HG02840 (cell line): Measurements from ENCODE around the gene RAB22A.
A peak's percentile ranks its signal among the peaks of the same experiment; 100 is the strongest.

ENCODE experiments used
- ATAC-seq: cut with Tn5 transposase; IDR thresholded peaks from one replicate; pipeline ENCODE4 v1.9.1; 2021; ENCODE audit warnings: mild to moderate bottlenecking, moderate library complexity, moderate number of reproducible peaks; ENCODE audit not compliant: unreplicated experiment, low FRiP score

RAB22A gene, protein sequence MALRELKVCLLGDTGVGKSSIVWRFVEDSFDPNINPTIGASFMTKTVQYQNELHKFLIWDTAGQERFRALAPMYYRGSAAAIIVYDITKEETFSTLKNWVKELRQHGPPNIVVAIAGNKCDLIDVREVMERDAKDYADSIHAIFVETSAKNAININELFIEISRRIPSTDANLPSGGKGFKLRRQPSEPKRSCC

DNA sequence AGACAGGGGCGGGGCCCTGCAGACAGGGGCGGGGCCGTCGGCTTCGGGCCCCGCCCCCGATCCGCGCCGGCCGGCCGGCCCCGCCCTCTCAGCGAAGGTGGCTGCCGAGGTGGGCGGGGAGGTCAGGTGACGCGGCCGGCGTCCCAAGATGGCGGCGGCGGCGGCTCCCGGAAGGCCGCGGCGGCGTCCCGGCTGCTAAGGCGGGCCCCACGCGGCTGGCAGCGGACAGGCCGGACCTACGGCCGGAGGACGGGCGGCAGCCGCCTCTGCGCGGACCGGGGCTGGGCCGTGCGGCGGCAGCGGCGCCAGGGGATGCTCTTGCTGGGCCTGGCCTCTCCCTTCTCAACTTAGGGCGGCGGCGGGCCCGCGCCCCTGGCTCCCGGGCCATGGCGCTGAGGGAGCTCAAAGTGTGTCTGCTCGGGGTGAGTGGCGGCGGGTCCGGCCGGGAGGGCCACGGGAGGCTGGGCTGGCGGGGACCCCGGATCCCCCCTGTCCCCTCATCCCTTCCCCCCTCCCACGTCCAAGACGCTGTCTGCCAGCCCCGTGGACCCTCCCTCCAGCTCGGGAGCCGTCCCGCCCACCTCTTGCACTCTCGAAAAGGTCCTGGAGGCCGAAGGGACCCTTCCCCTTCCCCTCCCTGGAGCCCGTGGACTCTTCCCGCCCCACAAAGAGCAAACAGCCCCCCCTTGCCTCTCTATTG is at the start of gene RAB22A:
Gene RAB22A, plus strand, starts transcription at position 125 of the 700 bp plus-strand sequence. Its CDS starts 262 bp downstream, at position 387.
- peak; percentile 76 for ATAC-seq

DNA sequence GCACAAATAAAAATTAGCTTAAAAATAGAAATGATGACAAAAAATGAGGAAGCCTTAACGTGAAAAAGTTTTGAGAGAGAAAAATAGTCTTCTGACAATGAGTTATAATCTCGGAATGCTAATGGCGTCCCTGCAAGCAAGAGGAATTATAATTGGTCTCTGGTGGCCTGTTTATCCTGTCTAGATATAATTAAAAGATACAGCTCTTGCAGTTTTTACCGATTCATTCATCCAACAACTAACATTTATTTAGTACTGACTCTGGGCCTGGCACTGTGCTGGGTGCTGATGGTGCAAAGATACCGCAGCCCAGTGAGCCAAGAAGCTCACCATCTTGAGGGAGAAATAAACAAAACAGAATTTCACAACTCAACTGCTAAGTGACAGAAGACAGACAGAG is 49.5 kb upstream of the RAB22A start:
- no peak for ATAC-seq

DNA sequence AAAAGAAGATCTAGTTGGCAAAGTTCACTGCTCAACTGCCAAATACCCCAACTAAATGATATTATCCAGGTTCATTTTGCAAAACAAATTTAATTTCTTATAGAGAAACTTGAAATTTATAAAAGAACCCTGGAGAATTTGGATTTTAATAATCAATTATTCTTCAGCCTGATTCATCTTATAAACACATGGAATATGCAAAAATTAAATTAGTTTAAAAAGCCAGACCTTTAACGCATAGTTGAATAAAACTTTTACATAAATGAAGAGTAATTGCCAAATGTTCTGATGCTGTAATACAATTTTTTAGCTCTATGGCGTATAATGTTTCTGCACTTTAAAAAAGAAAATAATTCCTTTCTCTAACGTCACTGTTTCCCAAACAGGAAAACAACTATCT is 47.9 kb upstream of the RAB22A start:
- no peak for ATAC-seq

DNA sequence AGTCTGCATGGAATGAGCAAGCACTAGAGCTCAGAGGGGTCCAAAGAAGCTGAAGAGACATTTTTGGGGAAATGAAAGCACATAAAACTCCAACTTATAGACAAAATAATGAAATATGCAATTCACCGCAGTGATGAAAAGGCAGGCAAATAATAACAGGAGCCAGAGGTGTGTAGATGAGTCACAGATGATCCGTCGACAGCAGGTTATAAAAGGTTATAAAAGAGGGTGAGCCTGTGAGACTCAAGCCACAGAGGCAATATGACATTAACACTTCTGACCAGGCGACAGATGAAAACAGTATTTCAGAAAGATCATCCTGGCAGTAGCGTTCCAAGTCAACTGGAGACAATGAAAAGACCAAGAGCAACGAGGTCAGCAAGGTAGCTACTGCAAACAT is 45.2 kb upstream of the RAB22A start:
- ATAC-seq: no peak

DNA sequence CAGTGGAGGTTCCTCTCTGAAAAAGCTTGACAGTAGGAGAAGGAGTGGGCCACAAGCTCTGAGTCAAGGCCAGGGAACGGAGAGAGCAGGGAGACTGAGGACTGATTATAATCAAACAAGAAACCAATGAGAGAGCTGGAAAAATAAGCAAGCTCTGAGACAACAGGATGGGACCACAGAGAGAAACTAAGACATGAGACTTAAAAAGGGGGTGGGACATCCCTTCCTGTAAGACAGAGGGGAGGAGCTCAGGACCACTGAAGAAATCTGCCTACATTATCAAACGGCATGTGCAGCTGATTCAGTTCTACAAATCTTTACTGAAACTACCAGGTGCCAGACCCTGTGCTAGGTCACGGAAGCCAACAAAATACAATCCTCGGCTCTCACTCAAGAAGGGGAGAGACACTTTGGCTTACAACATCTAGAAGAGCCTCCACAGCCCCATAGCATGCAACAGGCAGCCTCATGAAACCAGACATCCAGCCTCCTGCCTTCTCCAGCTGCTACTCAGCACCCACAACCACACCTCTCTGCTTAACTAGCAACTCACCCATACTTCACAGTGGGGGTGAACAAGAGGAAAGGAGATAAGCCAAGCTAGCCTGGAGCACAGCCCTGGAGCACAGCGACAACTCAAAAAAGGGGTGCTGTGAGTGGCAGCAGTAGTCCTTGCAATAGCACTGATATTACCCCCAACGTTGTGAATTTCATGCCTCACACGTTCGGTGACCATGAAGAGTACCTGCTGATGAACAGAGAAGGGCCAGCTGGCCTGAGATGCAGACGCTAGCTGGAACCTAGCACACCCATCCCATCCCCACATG is 41.9 kb upstream of the RAB22A start:
- no peak for ATAC-seq

DNA sequence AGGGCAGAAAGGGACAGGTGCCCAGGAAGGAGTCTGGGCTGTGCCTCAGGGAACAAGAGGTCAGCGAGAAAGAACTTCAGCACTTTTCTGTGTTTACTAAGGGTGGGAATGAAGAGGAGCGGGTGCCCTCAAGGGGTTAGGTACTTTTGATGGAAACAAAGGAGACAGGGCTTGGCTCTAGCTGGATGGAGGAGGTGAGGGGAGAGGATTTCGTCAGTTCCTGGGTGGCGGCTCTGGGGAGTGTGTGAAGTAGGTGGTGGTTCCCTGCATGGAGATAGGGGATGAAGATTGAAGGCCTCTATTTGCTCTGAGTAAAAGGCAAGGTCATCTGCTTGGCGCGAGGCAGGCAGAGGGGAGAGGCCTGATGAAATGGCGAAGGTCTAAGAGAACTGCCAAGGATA is 41.1 kb upstream of the RAB22A start:
- no peak for ATAC-seq

DNA sequence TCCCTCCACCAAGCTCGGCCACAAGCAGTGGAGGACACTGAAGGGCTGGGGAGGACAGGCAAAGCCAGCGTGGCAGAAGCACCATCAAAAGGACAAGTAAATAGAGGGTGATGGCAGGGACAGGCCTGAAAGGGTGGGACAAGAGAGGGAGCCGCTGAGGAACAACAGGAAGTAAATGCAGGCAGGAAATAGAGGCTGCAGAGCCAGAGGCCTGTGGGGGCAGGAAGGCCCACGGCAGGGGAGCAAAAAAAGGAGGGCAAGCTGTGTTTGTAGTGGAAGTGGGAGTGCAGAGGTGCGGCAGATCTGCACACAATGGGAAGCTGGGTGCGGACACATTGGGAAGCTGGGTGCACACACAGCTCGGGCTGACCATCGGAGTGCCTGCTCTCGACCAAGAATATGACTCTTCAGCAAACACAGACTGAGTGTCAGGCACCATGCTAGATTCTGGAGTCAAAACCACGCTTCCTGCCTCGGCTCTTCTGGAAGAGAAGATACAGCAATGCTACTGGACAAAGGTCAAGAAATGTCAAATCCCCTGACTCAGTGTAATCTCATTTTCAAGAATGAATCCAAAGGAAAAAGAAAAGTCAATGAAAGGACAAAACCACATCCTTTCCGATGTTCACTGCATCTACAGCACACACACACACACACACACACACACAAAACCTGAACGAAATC is 40.4 kb upstream of the RAB22A start:
- ATAC-seq: no peak

DNA sequence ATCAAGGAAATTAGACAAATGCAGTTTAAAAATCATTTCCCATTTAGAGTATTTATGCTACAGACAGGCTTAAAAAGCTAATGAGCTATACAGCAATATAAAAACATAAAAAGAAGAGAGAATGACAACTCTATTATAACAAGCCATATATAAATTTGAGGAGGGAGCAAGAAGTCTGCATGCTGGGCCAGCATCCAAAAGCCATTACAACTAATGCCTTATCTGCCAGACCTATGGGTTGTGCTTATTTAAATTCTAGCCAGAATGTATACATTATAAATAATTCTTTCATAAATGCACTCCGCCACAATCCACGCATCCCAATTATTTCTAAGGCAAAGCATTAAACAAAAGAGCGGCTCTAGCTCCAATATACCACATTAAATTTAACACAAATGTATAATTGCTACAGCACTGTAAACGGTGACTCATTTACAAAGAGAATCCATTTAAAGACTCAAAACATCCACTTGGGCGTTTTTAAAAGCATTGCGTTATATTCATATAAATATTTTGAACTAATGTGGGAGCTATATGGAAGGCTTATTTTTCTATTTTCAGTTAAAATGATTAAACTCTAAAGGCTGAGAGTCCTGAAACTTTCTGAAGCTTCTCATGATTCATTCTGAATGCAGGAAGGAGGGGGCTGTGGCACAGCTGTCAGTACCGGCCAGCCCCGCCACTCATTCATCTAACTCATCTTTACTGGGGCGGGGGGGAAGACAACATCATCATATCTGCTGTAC is 37.7 kb upstream of the RAB22A start:
- ATAC-seq: no peak

DNA sequence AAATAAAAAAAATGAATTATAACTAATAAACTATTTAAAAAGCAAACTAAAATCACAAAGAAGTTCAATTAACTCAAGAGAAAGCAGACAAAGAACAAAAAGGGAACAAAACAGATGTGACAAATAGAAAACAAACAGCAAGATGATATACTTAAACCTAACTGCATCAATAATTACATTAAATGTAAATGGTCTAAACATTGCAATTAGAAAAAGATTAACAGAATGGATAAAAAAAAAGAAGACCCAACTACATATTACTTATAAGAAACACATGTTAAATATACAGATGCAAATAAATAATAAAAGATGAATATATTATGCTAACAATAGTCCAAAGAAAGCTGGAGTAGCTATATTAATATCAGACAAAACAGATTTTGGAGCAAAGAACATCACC is 35.1 kb upstream of the RAB22A start:
- ATAC-seq: no peak

DNA sequence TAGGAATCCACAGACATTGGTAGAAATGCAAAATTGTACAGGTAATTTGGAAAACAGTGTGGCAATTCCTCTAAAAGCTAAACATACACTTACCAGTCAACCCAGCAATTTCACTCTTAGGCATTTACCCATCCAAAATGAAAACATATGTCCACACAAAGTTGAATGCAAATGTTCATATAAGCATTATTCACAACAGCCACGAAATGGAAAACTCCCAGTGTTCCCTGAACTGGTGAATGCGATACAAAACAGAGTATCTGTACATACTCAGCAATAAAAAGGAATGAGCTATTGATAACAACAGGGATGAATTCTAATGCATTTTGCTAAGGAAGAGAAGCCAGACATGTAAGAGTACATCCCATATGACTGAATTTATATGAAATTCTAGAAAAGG is 32.4 kb upstream of the RAB22A start:
- no peak for ATAC-seq

DNA sequence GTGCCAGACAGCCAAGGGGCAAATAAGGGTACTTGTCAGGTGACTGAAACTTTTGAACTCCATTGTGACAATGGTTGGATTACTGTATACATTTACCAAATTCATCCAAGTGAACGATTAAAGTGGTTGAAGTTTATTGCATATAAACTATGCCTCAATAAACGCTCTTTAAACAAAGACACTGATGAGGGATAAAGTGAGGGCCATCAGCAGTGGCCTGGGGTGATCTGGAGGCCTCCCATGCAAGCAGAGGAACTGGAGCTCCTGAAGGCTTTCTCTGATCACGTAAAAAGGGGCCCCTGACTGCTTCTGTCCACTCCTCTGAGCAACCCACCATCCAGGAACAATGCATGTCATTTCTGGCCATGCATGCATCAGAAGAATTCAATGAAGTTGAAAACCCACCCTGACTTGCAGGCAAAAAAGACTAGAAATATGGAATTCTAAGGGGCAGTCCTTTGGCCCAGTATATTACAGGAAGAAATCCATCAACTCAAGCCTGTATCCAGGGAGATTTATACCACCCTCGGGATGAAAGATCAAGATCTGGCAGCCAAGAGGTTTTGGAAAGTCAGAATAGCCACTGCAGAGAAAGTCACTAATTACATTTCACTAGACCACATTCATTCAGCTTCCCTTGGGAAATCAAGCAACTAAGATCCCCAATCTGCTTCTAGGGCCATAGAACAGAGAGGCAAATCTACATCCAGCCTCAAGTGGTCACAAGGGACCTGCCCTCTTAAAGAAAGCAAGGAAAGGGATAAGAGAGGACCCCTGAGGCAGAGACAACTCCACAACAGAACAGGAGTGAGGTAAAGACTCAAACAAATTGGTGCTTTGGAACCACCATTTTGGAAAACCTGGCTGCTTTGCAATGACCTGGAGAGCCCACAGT is 31.7 kb upstream of the RAB22A start:
- ATAC-seq: no peak

DNA sequence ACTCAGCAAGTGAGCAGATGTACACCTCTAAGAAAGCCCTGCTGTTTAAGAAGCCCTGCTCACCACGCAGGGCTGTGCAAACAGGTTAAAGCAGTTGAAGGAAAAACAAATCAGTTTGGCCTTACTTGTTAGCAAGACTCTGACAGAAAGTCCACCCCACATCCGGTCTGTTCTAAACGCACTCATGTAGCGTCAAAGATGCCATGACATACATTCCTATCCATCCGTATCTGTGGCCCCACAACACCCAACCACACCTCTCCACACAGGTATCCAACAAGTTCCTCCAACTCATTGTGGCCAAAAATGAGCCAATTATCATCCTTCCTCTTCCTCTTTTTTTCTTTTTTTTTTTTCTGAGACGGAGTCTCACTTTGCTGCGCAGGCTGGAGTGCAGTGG is 22.8 kb upstream of the RAB22A start:
- ATAC-seq: no peak

DNA sequence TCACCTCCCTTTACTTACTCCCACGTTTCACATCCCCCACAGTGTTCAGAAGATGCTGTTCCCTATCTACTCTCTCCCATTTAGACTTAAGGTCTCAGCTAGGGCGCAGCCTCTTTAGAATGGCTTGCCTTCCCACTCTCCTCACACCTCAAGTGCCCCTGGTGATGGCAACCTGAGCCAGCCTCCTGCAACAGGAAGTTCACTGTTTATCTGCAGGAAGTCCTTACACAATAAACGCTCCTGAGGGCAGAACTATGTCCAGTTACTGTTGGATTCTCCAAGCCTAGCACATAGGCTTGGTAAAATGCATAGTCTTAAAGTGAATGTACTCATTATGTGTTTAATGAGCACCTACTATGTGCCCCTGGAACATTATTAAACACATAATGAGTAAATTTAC is 21.9 kb upstream of the RAB22A start:
- ATAC-seq: no peak

DNA sequence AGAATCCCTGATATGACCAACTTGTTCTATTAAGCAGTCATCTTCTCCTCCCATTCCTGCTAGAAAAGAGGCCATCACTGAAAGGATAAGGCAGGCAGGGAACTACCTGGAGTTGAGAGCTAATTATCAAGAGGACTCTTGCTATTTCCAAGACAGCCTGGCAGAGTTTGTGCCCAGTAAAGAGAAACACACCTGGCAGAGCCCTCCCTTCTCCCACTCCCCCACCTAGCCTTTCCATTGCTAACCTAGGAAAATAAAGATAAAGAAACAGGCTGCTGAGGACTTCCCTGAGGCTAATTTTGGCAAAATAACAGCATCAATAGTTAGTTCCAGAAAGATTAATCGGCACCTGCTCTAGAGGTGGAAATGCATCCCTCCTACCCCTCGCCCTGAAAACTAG is 20.4 kb upstream of the RAB22A start:
- no peak for ATAC-seq

DNA sequence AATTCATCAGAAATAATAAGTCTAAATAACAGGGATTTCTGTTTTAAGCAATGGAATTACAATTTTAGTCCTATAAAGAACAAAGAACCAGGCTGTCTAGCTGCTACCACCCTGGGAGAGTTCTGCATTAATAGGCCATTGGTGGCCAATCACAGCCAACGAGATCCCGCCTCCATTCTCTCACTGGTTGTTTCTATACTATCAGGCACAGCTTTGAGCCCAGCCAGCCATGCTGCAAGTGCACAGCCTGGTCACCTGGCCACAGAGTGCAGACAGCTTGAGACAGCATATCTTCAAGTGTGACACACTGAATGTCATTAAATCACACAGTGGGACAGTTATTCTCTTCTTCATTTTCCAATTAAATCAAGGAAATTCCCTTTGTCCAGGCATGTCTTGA is 16.1 kb upstream of the RAB22A start:
- no peak for ATAC-seq

DNA sequence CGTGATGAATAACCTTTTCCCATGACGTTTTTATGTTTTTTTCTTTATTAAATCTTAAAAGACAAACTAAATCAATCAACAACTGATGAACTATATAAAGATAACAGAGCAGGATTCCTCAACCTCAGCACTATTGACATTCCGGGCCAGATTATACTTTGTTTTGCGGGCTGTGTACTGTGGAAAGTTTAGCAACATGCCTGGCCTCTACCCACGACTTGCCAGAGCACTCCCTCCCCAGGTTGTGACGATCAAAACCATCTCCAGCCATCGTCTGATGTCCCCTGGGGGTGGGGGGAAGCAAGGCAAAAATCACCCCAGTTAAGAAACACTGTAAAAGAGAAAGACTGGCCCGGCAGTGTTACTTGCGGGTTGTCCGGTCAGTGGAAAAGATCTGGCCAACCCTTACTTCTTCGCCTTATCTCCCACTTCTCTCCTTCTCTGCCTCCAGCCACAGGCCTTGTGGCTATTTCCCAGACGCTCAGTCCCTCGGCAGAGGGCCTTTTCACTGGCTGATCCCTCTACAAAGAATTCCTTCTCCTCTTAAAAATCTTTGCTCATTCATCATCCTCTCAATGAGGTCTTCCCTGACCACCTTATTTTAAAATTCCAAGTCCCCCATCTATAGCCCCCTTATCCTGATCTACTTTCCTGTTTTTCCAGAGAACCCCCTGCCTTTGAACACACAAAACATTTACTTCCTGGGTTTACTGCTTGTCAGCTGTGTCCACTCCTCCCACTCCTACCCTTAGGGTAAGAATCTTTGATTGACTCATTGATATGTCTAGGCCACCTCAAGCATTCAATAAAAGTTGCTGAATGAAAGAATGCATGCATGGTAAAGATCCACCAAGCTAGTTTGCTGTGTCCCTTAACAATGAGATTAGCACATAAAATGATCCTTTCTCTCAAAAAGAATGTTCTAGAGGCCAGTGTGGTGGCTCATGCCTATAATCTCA is 14.7 kb upstream of the RAB22A start:
- no peak for ATAC-seq

DNA sequence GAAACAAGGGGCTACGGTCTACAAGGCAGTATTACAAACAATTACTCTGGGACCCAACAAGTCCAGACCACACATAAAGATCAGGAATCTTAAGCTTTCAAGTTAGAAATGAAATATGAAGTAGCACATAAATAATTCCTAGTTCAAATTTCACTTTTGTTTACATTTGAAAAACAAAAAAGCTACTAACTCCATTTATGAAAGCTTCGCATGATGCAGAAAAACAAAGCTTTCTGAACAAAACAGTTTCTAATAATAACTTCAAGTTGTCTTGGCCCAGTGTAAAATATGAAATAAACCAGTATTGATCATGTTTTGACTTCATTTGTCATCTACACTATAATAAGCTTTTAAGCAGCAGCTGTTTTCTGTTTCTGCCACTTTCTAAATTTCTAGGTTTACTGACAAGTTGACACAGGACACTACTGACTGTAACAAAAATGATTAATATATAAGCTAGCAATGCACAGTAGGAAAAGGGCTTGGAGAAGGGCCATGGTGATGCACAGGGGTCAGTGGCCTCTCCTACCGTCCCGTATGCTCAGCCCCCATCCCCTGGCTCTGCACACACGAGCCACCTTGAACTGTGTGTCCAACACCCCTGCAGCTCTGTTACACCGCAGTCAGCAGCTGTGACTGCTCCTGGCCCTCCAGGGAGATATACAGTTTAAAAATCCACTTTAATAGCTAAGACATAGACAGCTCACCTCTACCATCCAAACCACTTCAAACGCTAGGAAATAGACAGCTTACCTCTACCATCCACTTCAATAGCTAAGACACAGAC is 13.3 kb upstream of the RAB22A start:
- ATAC-seq: no peak
